Astrocyte of the cerebellum (primary cell): ENCODE data around the gene GNAQ.

Experiments used
- DNase-seq: peaks from one replicate; pipeline ENCODE4 v3.0.0-alpha.2; 2011; ENCODE audit warnings: low read depth
- H3K4me3 ChIP-seq: 2 replicates; pipeline ENCODE4 v1.5.1; 2011; ENCODE audit warnings: mild to moderate bottlenecking, low read depth, low read length, moderate library complexity
- CTCF ChIP-seq: IDR thresholded peaks from 2 replicates; pipeline ENCODE4 v1.5.1; 2012; ENCODE audit warnings: low read length, low read depth, moderate library complexity, mild to moderate bottlenecking; ENCODE audit errors: missing control alignments
- in situ Hi-C: cut with HindIII; loops from 2 replicates; pipeline ENCODE4 v1.10.0; 2017; ENCODE audit warnings: low sequenced_read_pairs

GNAQ gene

GRCh38 chr9:78017190-78017693, 14.4 kb downstream of the GNAQ start:
- no peak for DNase-seq
- in situ Hi-C loops: no loop called here
- TF ChIP-seq CTCF: no peak
- no peak overlapping the region for H3K4me3 ChIP-seq

GRCh38 chr9:78015241-78015640, 16.4 kb downstream of the GNAQ start:
- no peak for TF ChIP-seq CTCF
- no peak overlapping the region for H3K4me3 ChIP-seq
- in situ Hi-C loops: no loop called here
- DNase-seq: no peak

- no peak for TF ChIP-seq CTCF
- no peak for DNase-seq
- no peak overlapping the region for H3K4me3 ChIP-seq
- in situ Hi-C loops: no loop called here
These were observed 16.8 kb downstream of the GNAQ start for GRCh38 chr9:78014776-78015175.

- no peak for DNase-seq
- TF ChIP-seq CTCF: no peak
- in situ Hi-C loops: no loop called here
- no peak overlapping the region for H3K4me3 ChIP-seq
These were observed 17.7 kb downstream of the GNAQ start for GRCh38 chr9:78013934-78014333.

- no peak overlapping the region for H3K4me3 ChIP-seq
- in situ Hi-C loops: no loop called here
- DNase-seq: no peak
- no peak for TF ChIP-seq CTCF
These were observed 20.6 kb downstream of the GNAQ start for GRCh38 chr9:78011049-78011448.

- H3K4me3 ChIP-seq: no peak overlapping the region
- no peak for DNase-seq
- no peak for TF ChIP-seq CTCF
- in situ Hi-C loops: no loop called here
These were observed 21.2 kb downstream of the GNAQ start for GRCh38 chr9:78010445-78010844.

- H3K4me3 ChIP-seq: no peak overlapping the region
- DNase-seq: no peak
These were observed 22.4 kb downstream of the GNAQ start for GRCh38 chr9:78009186-78009585.

More at GRCh38 chr9:78009186-78009585, 22.4 kb downstream of the GNAQ start:
- no peak for TF ChIP-seq CTCF
- in situ Hi-C loops: no loop called here
